OCI-LY7 (cell line): ENCODE measurements around the gene CLEC3B. TPM values are rescaled to one million over a fixed set of nuclear protein-coding genes. Genes with fewer than 3 reads are reported as not detected.

ENCODE experiments used
- BruUV-seq: library from RNA; stranded (reverse); fragments of 400-500 nt; replicated peaks from 2 replicates; lab custom pipeline; 2021; lab: Mats Ljungman, UMichigan
- CTCF ChIA-PET: fragments of 300-600 bp; sonication (Branson Sonifier 250); formaldehyde crosslinking; loops from one replicate; lab custom pipeline; 2022; ENCODE audit warnings: antibody characterized with exemption; ENCODE audit not compliant: unreplicated experiment; lab: Charles Lee
- POLR2A ChIA-PET: fragments of 300-600 bp; sonication (Branson Sonifier 250); formaldehyde crosslinking; loops from one replicate; lab custom pipeline; 2022; ENCODE audit warnings: antibody characterized with exemption; lab: Charles Lee
- DNase-seq: peaks from one replicate; pipeline ENCODE4 v3.0.0-alpha.2; 2015; ENCODE audit warnings: low spot score
- H2AFZ ChIP-seq: fragments of 200-600 bp; sonication (generic), shearing (Covaris generic); 2 replicates; pipeline ENCODE4 v1.6.1; 2014; ENCODE audit warnings: mild to moderate bottlenecking, antibody characterized with exemption, low read length, moderate library complexity
- H3K27ac ChIP-seq: fragments of 200-600 bp; sonication (generic); 2 replicates; pipeline ENCODE4 v1.5.1; 2014; ENCODE audit warnings: mixed run types, low read depth, mild to moderate bottlenecking, moderate library complexity, low read length, inconsistent platforms; ENCODE audit not compliant: poor library complexity, severe bottlenecking
- H3K36me3 ChIP-seq: fragments of 200-600 bp; sonication (generic); 2 replicates; pipeline ENCODE4 v1.6.1; 2014; ENCODE audit warnings: mild to moderate bottlenecking, antibody characterized with exemption, low read length, moderate library complexity, mixed read lengths; ENCODE audit not compliant: insufficient read depth
- H3K4me1 ChIP-seq: fragments of 200-600 bp; sonication (generic); 2 replicates; pipeline ENCODE4 v1.5.1; 2014; ENCODE audit warnings: mild to moderate bottlenecking, low read length; ENCODE audit not compliant: insufficient read depth, poor library complexity, severe bottlenecking
- H3K4me2 ChIP-seq: fragments of 200-600 bp; sonication (generic); 2 replicates; pipeline ENCODE4 v1.6.1; 2014; ENCODE audit warnings: mild to moderate bottlenecking, low read length
- H3K4me3 ChIP-seq: fragments of 200-600 bp; sonication (generic); 2 replicates; pipeline ENCODE4 v1.5.1; 2014; ENCODE audit warnings: mild to moderate bottlenecking, low read depth, low read length; ENCODE audit not compliant: poor library complexity, severe bottlenecking
- H3K79me2 ChIP-seq: fragments of 200-600 bp; sonication (generic); 2 replicates; pipeline ENCODE4 v1.6.1; 2016; ENCODE audit warnings: low read depth, mild to moderate bottlenecking, low read length, moderate library complexity, mixed read lengths; ENCODE audit not compliant: insufficient read depth
- H3K9me2 ChIP-seq: fragments of 200-600 bp; sonication (generic); 2 replicates; pipeline ENCODE4 v1.6.1; 2016; ENCODE audit warnings: mild to moderate bottlenecking, low read length, mixed read lengths; ENCODE audit not compliant: insufficient read depth
- H3K9me3 ChIP-seq: fragments of 200-600 bp; sonication (generic); 2 replicates; pipeline ENCODE4 v1.6.1; 2014; ENCODE audit warnings: mild to moderate bottlenecking, mixed run types, low read length, mixed read lengths
- H4K20me1 ChIP-seq: fragments of 200-600 bp; sonication (generic); 2 replicates; pipeline ENCODE4 v1.6.1; 2014; ENCODE audit warnings: mild to moderate bottlenecking, antibody characterized with exemption, low read length, moderate library complexity, mixed read lengths; ENCODE audit not compliant: insufficient read depth
- CTCF ChIP-seq: fragments of 200-600 bp; sonication (generic); conservative IDR thresholded peaks from 2 replicates; pipeline ENCODE4 v1.5.1; 2014; ENCODE audit warnings: mild to moderate bottlenecking, antibody characterized with exemption, low read length, moderate library complexity, mixed read lengths
- EZH2phosphoT487 ChIP-seq: fragments of 200-600 bp; sonication (generic); IDR thresholded peaks from 2 replicates; pipeline ENCODE4 v1.6.1; 2018; ENCODE audit warnings: low read depth, borderline replicate concordance, mild to moderate bottlenecking, mixed run types, antibody characterized with exemption, low read length, moderate library complexity, mixed read lengths
- intact Hi-C: fragments of 100-400 bp; cut with micrococcal nuclease; formaldehyde crosslinking; loops from one replicate; pipeline ENCODE4 v1.10.0; 2022; ENCODE audit not compliant: unreplicated experiment
- total RNA-seq, 2 experiments: library from RNA; depleted of rRNA in 1 of 2; stranded (reverse); fragments of >200 nt in 1 of 2; shearing (Covaris generic) in 1 of 2; gene quantifications; 2 replicates each; pipeline ENCODE4 v1.2.3, GENCODE V29; 2014 to 2022

CLEC3B gene
- total RNA-seq, 2 experiments from 2014 or later: 1.3 TPM; not detected in 1

GRCh38 chr3:44995142-44995770, 30.8 kb upstream of the CLEC3B start:
- Histone ChIP-seq H3K9me2 (no peaks in the 10 kb centered on the region), H4K20me1 (no peaks in the 10 kb centered on the region), H3K4me3 (no peak overlapping the region), H3K27ac (no peak overlapping the region), H3K79me2 (no peaks in the 10 kb centered on the region), H3K36me3 (peaks cover 99% of the 10 kb centered on the region), H2AFZ (no peak overlapping the region), H3K4me2 (no peak overlapping the region), H3K9me3 (no peaks in the 10 kb centered on the region), H3K4me1 (peaks cover 2% of the 10 kb centered on the region)
- DNase-seq: no peak
- no peak for TF ChIP-seq EZH2phosphoT487
- no peak for TF ChIP-seq CTCF
- no TSS peak for BruUV-seq
- intact Hi-C loops: no loop called here
- POLR2A ChIA-PET: no interaction called here
- CTCF ChIA-PET: no interaction called here

DNA sequence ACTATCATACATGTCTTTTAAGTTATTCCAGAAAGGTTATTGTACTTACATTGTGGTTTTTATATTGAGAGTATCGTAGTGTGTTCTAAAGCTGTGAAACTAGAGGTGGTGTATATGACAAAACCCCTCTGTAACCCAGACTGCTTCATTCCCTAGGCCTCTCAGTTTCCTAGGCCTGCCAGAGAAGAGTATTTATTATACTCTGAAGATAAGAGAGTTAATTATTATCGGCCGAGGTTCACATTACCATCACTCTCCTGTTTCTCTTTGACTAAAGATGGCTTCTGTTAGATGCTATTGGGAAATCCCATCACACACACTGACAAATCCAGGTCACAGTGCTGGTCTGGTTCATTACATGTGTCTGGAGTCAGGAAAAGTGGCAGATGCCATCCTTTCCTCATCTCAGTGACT, 29.5 kb upstream of the CLEC3B start:
- POLR2A ChIA-PET: no interaction called here
- no peaks in the 10 kb centered on the region for H3K79me2 ChIP-seq
- H3K4me1 ChIP-seq: peaks cover 2% of the 10 kb centered on the region
- no peak overlapping the region for H3K4me3 ChIP-seq
- DNase-seq: no peak
- H3K4me2 ChIP-seq: no peak overlapping the region
- BruUV-seq: no TSS peak
- CTCF ChIA-PET: no interaction called here
- intact Hi-C loops: no loop called here
- H2AFZ ChIP-seq: no peak overlapping the region
- TF ChIP-seq EZH2phosphoT487 (no peak), CTCF (no peak)
- H3K9me3 ChIP-seq: no peaks in the 10 kb centered on the region
- H3K36me3 ChIP-seq: peaks cover 99% of the 10 kb centered on the region
- H3K27ac ChIP-seq: no peak overlapping the region
- no peaks in the 10 kb centered on the region for H3K9me2 ChIP-seq
- no peaks in the 10 kb centered on the region for H4K20me1 ChIP-seq

GRCh38 chr3:44999782-45000181, 26.3 kb upstream of the CLEC3B start:
- Histone ChIP-seq H3K79me2 (no peaks in the 10 kb centered on the region), H4K20me1 (no peaks in the 10 kb centered on the region), H2AFZ (no peak overlapping the region), H3K27ac (no peak overlapping the region), H3K4me2 (no peak overlapping the region), H3K9me2 (no peaks in the 10 kb centered on the region), H3K4me3 (no peak overlapping the region), H3K9me3 (no peaks in the 10 kb centered on the region), H3K4me1 (peaks cover 2% of the 10 kb centered on the region), H3K36me3 (peaks cover 97% of the 10 kb centered on the region)
- TF ChIP-seq CTCF: no peak
- TF ChIP-seq EZH2phosphoT487: no peak
- intact Hi-C loops: no loop called here
- CTCF ChIA-PET: no interaction called here
- POLR2A ChIA-PET: no interaction called here
- no TSS peak for BruUV-seq
- DNase-seq: no peak
